ENCODE measurements around the gene ZNF567. TPM values are rescaled to one million over a fixed set of nuclear protein-coding genes. Genes with fewer than 3 reads are reported as not detected.

ZNF567 gene
- total RNA-seq, 2 experiments from 2014 or later: 7.3 to 7.6 TPM

DNA sequence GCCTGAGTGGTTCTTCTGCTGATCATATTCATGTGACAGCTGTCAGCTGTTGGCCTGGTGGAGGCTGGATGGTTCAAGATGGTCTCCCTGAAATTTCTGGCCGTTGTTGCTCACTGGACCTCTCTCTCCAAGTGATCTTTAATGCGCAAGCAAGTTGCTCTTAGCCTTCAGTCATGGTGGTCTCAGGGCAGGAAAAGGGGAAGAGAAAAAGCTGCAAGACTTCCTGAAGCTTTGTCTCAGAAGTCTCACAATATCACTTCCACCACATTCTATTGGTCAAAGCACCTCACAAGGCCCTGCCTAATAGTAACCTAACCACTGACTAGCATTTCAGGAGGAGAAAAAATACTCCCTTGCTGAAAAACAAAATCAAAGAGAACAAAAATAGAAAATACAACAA, 1.6 kb upstream of the ZNF567 start:
- ChIA-PET POLR2A (interaction anchor here (2.6 to 3.5 kb wide), 2 partner anchors 19 to 81 kb away, joined by 15 to 20 read pairs; partner anchors contain the start of genes ZNF382 and ZNF461), CTCF (no interaction called here)
- H3K27ac Mint-ChIP-seq: peak overlapping the region; percentile 97
- no peaks in the 10 kb centered on the region for H3K27me3 Mint-ChIP-seq
- TF ChIP-seq, protein P1, sequence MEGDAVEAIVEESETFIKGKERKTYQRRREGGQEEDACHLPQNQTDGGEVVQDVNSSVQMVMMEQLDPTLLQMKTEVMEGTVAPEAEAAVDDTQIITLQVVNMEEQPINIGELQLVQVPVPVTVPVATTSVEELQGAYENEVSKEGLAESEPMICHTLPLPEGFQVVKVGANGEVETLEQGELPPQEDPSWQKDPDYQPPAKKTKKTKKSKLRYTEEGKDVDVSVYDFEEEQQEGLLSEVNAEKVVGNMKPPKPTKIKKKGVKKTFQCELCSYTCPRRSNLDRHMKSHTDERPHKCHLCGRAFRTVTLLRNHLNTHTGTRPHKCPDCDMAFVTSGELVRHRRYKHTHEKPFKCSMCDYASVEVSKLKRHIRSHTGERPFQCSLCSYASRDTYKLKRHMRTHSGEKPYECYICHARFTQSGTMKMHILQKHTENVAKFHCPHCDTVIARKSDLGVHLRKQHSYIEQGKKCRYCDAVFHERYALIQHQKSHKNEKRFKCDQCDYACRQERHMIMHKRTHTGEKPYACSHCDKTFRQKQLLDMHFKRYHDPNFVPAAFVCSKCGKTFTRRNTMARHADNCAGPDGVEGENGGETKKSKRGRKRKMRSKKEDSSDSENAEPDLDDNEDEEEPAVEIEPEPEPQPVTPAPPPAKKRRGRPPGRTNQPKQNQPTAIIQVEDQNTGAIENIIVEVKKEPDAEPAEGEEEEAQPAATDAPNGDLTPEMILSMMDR (IDR thresholded peaks at IDR 0.05): no peak
- H3K36me3 Mint-ChIP-seq (ENCODE audit: low read depth): peaks cover 91% of the 10 kb centered on the region
- intact Hi-C loops (cut with DNase I, micrococcal nuclease): loop anchor here in 1 of 2 experiments (2.0 to 10.0 kb wide), 11 partner anchors 87 to 1221 kb away; partner anchors contain the start of genes HSPB6, OVOL3, POLR2I and PROSER3
- H3K4me3 Mint-ChIP-seq: peak overlapping the region; percentile 99
- no peak overlapping the region for H3K4me3 ChIP-seq (ENCODE audit: low read length)
- no peak for ATAC-seq (ENCODE audit: poor library complexity)
- H3K4me1 ChIP-seq (ENCODE audit: insufficient read depth, low read length): peaks cover 23% of the 10 kb centered on the region
- H3K4me1 Mint-ChIP-seq (ENCODE audit: low read depth): peaks cover 40% of the 10 kb centered on the region
- no peak for DNase-seq
- H3K36me3 ChIP-seq (ENCODE audit: insufficient read depth, low read length): peaks cover 21% of the 10 kb centered on the region
- H3K27me3 ChIP-seq (ENCODE audit: control insufficient read depth in 1 of 2, insufficient read depth in 2 of 2, low read length in 2 of 2): no peaks in the 10 kb centered on the region
- no peak overlapping the region for H3K27ac ChIP-seq (ENCODE audit: low read depth in 1 of 2, low read length in 2 of 2)
- H3K9me3 Mint-ChIP-seq: peaks cover 5% of the 10 kb centered on the region
- H3K9me3 ChIP-seq (ENCODE audit: control insufficient read depth in 1 of 2, insufficient read depth in 1 of 2, low read length in 2 of 2): peaks cover 14 to 25% of the 10 kb centered on the region in 2 experiments

DNA sequence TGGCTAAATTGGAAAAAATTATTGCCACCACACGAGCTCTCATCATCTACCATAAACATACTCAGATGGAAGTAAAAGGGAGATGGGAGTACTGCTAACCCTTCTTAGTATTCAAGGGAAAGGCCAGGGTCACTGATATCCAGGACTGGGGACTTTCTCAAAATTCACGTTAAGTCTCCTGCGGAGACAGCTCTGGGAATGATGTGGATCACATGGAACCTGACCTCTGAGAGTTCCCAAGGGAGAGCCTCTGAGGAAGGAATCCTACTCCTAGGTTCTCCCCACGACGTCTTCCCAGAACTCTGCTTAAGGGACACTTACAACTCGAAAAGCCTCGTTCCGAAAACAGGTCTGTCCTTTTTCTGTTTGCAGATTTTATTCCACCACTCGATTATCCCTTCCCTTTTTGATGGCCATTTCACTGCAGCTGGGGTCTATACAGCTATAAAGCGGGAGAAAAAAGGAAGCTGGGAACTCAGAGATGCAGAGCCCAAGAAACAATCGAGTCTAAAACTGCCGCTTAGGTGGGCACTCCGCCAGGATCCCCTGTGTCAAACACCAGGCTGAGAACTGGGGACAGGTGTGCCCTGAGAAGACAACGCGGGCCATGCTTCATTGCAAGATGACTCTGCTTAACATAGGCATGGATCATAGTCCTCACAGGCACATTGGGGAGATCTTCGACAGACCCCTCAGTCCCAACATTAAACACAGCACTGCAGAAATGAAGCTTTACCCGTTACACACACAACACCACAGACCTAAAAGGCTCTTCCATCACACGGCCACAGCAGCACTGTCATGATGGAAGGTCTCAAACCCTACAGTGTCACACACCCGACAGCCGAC, 823 bp upstream of the ZNF567 start:
- ChIA-PET CTCF (no interaction called here), POLR2A (interaction anchor here (0.6 to 3.5 kb wide), 6 partner anchors 19 to 164 kb away, joined by 4 to 20 read pairs (median 6); partner anchors contain the start of genes ZNF345, ZNF382, ZNF461 and ZNF529)
- DNase-seq (peak in 1 of 14 experiments; percentile 6), ATAC-seq (ENCODE audit: poor library complexity) (no peak)
- peaks cover 40% of the 10 kb centered on the region for H3K4me1 Mint-ChIP-seq (ENCODE audit: low read depth)
- H3K27ac ChIP-seq (ENCODE audit: low read depth in 1 of 2, low read length in 2 of 2): peak overlapping the region; percentile 3 to 56
- H3K27me3 Mint-ChIP-seq: no peaks in the 10 kb centered on the region
- H3K27me3 ChIP-seq (ENCODE audit: control insufficient read depth in 1 of 2, insufficient read depth in 2 of 2, low read length in 2 of 2): no peaks in the 10 kb centered on the region
- peaks cover 5% of the 10 kb centered on the region for H3K9me3 Mint-ChIP-seq
- intact Hi-C loops (cut with DNase I, micrococcal nuclease): loop anchor here (1.0 to 10.0 kb wide), 16 partner anchors 20 to 1220 kb away; partner anchors contain the start of genes ZNF461 (in 2 of the 2), ZNF566 (in 2 of the 2), HSPB6 (in 1 of the 2) and OVOL3 (in 1 of the 2)
- peaks cover 17 to 30% of the 10 kb centered on the region in 2 experiments for H3K9me3 ChIP-seq (ENCODE audit: control insufficient read depth in 1 of 2, insufficient read depth in 1 of 2, low read length in 2 of 2)
- H3K4me1 ChIP-seq (ENCODE audit: insufficient read depth, low read length): peaks cover 23% of the 10 kb centered on the region
- TF ChIP-seq, protein P1 (IDR thresholded peaks at IDR 0.05): no peak
- peak overlapping the region; percentile 97 for H3K27ac Mint-ChIP-seq
- peak overlapping the region; percentile 67 for H3K4me3 ChIP-seq (ENCODE audit: low read length)
- peak overlapping the region; percentile 99 for H3K4me3 Mint-ChIP-seq
- peaks cover 91% of the 10 kb centered on the region for H3K36me3 Mint-ChIP-seq (ENCODE audit: low read depth)
- H3K36me3 ChIP-seq (ENCODE audit: insufficient read depth, low read length): peaks cover 29% of the 10 kb centered on the region

DNA sequence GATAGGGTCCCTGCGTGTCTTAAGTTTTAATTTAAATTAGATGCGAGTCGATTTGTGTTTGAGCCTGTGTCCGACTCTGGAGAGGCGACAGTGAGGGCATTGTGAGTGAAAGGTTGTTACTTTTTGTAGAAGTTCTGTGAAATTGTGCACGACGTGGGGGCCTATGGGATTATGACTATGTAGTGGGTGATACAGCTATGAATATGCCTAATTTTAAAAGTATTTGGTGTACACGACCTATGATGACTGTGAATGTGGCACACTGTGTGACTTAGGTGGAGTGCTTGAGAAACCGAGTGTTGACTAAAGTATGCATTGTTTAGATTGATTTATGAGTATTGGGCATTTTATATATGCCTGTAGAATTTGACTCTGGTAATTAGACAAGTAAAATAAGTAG, 646 bp downstream of the ZNF567 start:
- peak overlapping the region; percentile 99 for H3K4me3 Mint-ChIP-seq
- H3K9me3 ChIP-seq (ENCODE audit: control insufficient read depth in 1 of 2, insufficient read depth in 1 of 2, low read length in 2 of 2): peaks cover 26 to 29% of the 10 kb centered on the region in 2 experiments
- peak overlapping the region; percentile 97 for H3K27ac Mint-ChIP-seq
- H3K27ac ChIP-seq (ENCODE audit: low read depth in 1 of 2, low read length in 2 of 2): peak overlapping the region in 1 of 2 donors; percentile 47
- H3K4me1 ChIP-seq (ENCODE audit: insufficient read depth, low read length): peaks cover 23% of the 10 kb centered on the region
- peaks cover 41% of the 10 kb centered on the region for H3K36me3 ChIP-seq (ENCODE audit: insufficient read depth, low read length)
- peaks cover 91% of the 10 kb centered on the region for H3K36me3 Mint-ChIP-seq (ENCODE audit: low read depth)
- DNase-seq: no peak
- CTCF ChIA-PET: no interaction called here
- TF ChIP-seq, protein P1 (IDR thresholded peaks at IDR 0.05): no peak
- no peak for ATAC-seq (ENCODE audit: poor library complexity)
- no peaks in the 10 kb centered on the region for H3K27me3 ChIP-seq (ENCODE audit: control insufficient read depth in 1 of 2, insufficient read depth in 2 of 2, low read length in 2 of 2)
- peaks cover 40% of the 10 kb centered on the region for H3K4me1 Mint-ChIP-seq (ENCODE audit: low read depth)
- peak overlapping the region; percentile 67 for H3K4me3 ChIP-seq (ENCODE audit: low read length)
- POLR2A ChIA-PET: interaction anchor here (2.0 to 3.5 kb wide), 3 partner anchors 21 to 150 kb away, joined by 5 to 15 read pairs (median 7); partner anchors contain the start of genes ZNF461, ZNF529 and ZNF790
- intact Hi-C loops (cut with DNase I, micrococcal nuclease): loop anchor here in 1 of 2 experiments (5.0 to 10.0 kb wide), 8 partner anchors 116 to 933 kb away; partner anchors contain the start of genes HSPB6, OVOL3, POLR2I and PROSER3
- H3K9me3 Mint-ChIP-seq: peaks cover 5% of the 10 kb centered on the region
- H3K27me3 Mint-ChIP-seq: no peaks in the 10 kb centered on the region

Data from CD4-positive, alpha-beta T cell (primary cell).